ENCODE results near the gene ARHGAP40. TPM values are rescaled to one million over a fixed set of nuclear protein-coding genes. Genes with fewer than 3 reads are reported as not detected.

Gene ARHGAP40
- total and polyA plus RNA-seq, 2 donors: 0.92 to 1.9 TPM

DNA sequence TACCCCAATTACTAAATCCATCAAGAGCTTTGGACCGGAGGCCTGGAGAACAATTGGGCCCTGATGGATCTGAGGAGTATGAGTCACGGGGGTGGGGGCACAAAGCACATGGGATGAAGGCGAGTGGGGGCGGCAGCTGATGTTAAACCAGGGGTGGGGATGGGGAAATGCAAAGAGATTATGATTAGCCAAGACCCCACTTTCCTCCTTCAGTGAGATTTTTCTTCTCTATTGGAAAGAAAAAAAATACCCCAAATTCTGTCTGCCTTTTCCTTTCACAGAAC lies 57.9 kb downstream of the ARHGAP40 start:
- Histone ChIP-seq H3K4me3 (ENCODE audit: low read depth, low read length) (no peak overlapping the region), H3K4me1 (ENCODE audit: insufficient read depth) (no peaks in the 10 kb centered on the region), H3K36me3 (ENCODE audit: insufficient read depth) (no peaks in the 10 kb centered on the region), H3K27ac (ENCODE audit: low read depth) (no peak overlapping the region)
- WGBS: 69% methylated on average over 4 of the region's 4 CpGs
- DNase-seq (ENCODE audit: extremely low spot score): no peak

DNA sequence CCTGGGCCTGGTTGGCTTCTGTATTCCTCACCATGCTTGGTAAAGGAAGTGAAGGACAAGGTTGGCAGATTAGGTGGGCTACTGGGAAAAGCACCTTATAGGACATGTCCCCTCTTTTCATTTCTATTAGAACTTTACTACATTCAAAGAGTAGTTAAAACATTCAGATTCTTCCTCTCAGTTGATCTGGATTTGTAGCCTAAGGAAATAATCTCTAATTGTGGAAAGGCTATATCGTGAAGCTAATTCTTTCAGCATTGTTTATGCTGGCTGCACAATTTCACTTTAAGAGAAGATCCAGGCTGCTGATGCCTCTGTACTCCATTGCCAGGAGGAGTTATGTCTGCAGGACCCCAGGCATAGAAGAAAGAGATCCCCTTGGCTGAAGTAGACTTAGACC lies 58.8 kb downstream of the ARHGAP40 start:
- no peak for DNase-seq (ENCODE audit: extremely low spot score)
- H3K4me3 ChIP-seq (ENCODE audit: low read depth, low read length): no peak overlapping the region
- no peaks in the 10 kb centered on the region for H3K36me3 ChIP-seq (ENCODE audit: insufficient read depth)
- H3K4me1 ChIP-seq (ENCODE audit: insufficient read depth): no peaks in the 10 kb centered on the region
- 73% methylated on average over 1 of the region's 1 CpG for WGBS
- no peak overlapping the region for H3K27ac ChIP-seq (ENCODE audit: low read depth)

DNA sequence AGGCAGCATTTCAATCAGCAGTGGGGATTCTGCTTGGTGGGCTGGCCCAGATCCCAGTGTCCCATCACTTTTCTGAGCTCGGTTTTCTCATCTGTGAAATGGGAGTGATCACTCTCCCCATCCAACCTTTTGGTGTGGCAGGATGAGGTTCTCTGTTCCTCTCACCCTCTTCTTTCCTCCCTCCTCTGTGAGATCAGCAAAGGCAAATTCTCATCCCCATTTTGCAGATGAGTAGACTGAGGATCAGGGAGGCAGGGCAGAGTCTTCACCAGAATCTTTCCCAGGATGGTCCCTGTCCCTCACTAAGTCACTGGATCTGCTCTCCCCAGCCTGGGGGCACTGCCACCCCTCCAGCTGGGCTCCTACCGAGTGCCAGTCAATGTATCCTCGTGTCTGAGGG lies 62.1 kb downstream of the ARHGAP40 start:
- Histone ChIP-seq H3K4me1 (ENCODE audit: insufficient read depth) (no peaks in the 10 kb centered on the region), H3K27ac (ENCODE audit: low read depth) (no peak overlapping the region), H3K4me3 (ENCODE audit: low read depth, low read length) (no peak overlapping the region), H3K36me3 (ENCODE audit: insufficient read depth) (no peaks in the 10 kb centered on the region)
- no peak for DNase-seq (ENCODE audit: extremely low spot score)
- 93% methylated on average over 3 of the region's 3 CpGs for whole genome bisulfite sequencing

DNA sequence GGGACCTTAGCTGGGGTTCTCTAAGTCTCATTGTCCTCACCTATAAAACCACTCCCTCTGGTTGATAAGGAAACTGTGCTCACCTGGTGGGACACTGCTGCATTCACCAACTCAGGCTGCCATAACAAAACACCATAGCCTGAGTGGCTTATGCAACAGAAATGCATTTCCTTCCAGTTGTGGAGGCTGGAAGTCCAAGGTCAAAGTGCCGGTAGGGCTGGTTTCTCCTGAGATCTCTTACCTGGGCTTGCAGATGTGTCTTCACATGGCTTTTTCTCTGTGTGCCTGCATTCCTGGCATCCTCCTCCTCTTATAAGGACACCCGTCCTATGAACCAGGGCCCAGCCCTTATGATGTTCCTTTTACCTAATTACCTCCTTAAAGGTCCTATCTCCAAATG lies 62.7 kb downstream of the ARHGAP40 start:
- Histone ChIP-seq H3K4me1 (ENCODE audit: insufficient read depth) (no peaks in the 10 kb centered on the region), H3K27ac (ENCODE audit: low read depth) (no peak overlapping the region), H3K36me3 (ENCODE audit: insufficient read depth) (no peaks in the 10 kb centered on the region), H3K4me3 (ENCODE audit: low read depth, low read length) (no peak overlapping the region)
- no peak for DNase-seq (ENCODE audit: extremely low spot score)
- 87% methylated on average over 2 of the region's 2 CpGs for WGBS

DNA sequence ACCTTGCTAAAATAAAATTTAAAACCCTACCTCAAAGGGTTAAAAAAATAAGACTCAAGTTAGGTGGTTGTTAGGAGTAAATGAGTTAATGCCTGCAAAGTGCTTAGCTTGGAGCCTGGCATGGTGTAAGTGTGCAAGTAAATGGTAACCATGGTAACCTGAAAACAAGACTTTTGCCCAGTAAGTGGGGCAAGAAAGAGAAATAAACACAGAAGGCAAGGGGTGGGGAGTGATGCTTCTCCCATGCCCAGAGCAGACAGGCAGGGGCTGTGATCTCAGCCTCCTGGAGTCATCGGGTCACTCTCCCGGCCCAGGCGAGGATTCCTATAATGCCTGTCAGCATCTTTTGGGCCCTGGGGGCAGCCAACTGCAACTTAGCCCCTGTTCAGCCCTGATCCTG lies 63.5 kb downstream of the ARHGAP40 start:
- DNase-seq (ENCODE audit: extremely low spot score): no peak
- no peak overlapping the region for H3K27ac ChIP-seq (ENCODE audit: low read depth)
- no peaks in the 10 kb centered on the region for H3K36me3 ChIP-seq (ENCODE audit: insufficient read depth)
- 20% methylated on average over 3 of the region's 3 CpGs for WGBS
- H3K4me3 ChIP-seq (ENCODE audit: low read depth, low read length): no peak overlapping the region
- H3K4me1 ChIP-seq (ENCODE audit: insufficient read depth): no peaks in the 10 kb centered on the region

DNA sequence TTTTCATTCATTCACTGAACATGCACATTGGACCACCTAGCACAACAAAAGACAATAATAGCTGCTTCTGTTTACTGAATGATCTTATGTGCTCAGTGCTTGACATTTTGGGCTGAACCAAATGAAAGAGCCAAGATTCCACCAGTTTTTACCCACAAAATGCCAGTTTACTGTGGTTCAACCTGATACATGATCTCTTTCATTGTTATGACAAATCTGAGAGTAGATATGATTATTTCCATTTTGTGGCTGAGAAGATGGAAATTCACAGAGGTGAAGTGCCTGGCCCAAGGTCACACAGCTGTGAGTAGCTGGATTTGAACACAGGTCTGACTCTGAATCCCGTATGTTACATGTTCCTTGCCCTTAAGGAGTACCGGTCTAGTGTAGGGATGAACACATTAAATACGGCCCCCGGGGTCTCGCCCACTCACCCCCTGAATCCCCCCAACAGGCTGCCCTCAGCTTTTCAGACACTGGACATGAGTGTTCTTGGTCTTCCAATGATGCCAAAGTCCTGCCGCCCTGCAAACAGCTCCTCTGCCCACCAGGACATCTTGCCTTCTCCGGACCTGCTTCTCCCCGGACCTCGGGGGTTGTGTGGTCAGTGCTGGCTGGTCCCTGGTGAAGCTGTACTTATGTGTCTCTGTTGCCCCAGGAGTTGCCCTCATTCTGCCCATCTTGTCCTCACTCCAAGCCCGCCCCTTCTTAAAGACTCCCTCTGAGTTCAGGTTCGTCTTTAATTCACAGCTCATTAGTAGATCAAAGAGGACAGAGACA lies 64.1 kb downstream of the ARHGAP40 start:
- no peak for DNase-seq (ENCODE audit: extremely low spot score)
- H3K4me3 ChIP-seq (ENCODE audit: low read depth, low read length): no peak overlapping the region
- WGBS: 50% methylated on average over 11 of the region's 11 CpGs
- no peaks in the 10 kb centered on the region for H3K4me1 ChIP-seq (ENCODE audit: insufficient read depth)
- H3K36me3 ChIP-seq (ENCODE audit: insufficient read depth): no peaks in the 10 kb centered on the region
- no peak overlapping the region for H3K27ac ChIP-seq (ENCODE audit: low read depth)

DNA sequence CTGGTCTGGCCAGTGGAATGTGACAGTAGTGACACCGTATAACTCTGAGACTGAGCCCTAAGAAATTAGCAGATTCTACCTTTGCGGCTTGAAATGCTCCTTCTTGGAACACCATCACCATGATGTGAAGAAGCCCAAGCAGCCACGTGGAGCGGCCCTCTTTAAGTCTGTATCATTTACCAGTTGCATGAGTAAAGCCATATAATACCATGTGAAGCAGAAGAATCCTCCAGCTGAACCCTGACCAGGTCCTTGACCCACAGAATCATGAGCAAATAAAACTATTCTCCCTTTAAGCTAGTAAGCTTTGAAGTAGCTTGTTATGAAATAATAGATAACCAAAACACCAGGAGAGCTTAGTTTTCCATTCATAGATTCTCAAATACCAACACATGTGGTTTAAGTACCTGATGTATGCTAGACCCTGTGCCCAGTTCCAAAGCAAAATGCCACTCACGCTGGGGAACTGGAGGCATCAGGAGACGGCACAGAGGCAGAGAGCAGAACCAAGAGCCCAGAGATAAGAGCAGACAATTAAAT lies 65.9 kb downstream of the ARHGAP40 start:
- DNase-seq (ENCODE audit: extremely low spot score): no peak
- Histone ChIP-seq H3K4me1 (ENCODE audit: insufficient read depth) (no peaks in the 10 kb centered on the region), H3K4me3 (ENCODE audit: low read depth, low read length) (no peak overlapping the region), H3K36me3 (ENCODE audit: insufficient read depth) (no peaks in the 10 kb centered on the region), H3K27ac (ENCODE audit: low read depth) (no peak overlapping the region)
- WGBS: 80% methylated on average over 6 of the region's 6 CpGs

DNA sequence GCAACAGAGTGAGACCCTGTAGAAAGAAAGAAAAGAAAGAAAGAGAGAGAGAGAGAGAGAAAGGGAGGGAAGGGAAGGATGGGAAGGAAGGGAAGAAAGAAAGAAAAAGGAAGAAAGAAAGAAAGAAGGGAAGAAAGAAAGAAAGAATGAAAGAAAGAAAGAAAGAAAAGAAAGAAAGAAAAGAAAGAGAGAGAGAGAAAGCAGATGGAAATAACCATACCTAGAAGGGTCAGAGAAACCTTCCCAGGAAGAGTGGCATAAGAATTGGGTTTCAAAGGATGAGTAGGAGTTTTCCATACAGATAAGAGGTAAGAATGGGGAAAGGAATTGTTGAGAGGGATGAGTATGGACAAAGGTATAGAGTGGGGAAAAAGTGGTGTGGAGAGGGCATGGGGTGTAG lies 68.1 kb downstream of the ARHGAP40 start:
- H3K4me1 ChIP-seq (ENCODE audit: insufficient read depth): no peaks in the 10 kb centered on the region
- DNase-seq (ENCODE audit: extremely low spot score): no peak
- no peak overlapping the region for H3K4me3 ChIP-seq (ENCODE audit: low read depth, low read length)
- no peaks in the 10 kb centered on the region for H3K36me3 ChIP-seq (ENCODE audit: insufficient read depth)
- no peak overlapping the region for H3K27ac ChIP-seq (ENCODE audit: low read depth)

DNA sequence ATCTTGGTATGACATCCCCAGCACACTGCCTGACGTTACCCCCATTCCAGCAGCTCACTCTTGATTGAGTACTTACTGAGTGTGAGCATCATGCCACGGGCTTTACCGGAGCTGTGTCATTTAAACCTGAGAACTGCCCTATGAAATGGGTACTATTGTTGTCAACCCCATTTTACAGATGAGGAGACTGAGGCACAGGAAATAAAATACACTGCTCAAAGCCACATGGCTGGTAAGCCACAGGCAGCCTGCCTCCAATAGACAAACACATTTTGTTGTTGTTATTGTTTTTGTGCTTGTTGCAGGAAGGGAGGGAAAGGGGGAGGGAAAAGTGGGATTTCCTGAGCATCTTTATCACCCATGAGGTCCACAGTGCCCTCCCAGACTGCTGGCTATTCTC lies 69.2 kb downstream of the ARHGAP40 start:
- 85% methylated on average over 3 of the region's 3 CpGs for WGBS

DNA sequence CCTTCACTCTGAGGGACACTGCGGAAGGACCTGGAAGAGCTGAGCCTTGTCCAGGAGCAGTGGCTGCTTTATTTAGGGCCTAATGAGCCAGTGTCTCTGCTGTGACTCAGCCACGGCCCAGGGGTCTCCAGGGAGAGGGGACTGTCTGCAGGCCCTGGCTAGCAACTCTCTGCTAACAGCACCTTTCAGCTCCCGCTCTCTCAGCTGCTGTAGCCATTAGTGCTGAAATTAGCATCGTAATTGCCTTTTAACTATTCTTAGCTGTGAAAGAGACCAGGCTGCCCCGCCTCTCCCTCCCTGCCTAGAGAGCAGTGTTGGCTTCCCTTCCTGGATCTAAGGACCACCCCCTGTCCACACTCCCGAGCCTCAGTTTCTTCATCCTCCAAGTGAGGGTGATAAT lies 69.6 kb downstream of the ARHGAP40 start:
- no peaks in the 10 kb centered on the region for H3K4me1 ChIP-seq (ENCODE audit: insufficient read depth)
- H3K36me3 ChIP-seq (ENCODE audit: insufficient read depth): no peaks in the 10 kb centered on the region
- no peak overlapping the region for H3K4me3 ChIP-seq (ENCODE audit: low read depth, low read length)
- no peak for DNase-seq (ENCODE audit: extremely low spot score)
- H3K27ac ChIP-seq (ENCODE audit: low read depth): no peak overlapping the region
- WGBS: 36% methylated on average over 6 of the region's 6 CpGs

More for the DNA sequence above, 69.2 kb downstream of the ARHGAP40 start:
- H3K27ac ChIP-seq (ENCODE audit: low read depth): no peak overlapping the region
- no peak overlapping the region for H3K4me3 ChIP-seq (ENCODE audit: low read depth, low read length)
- DNase-seq (ENCODE audit: extremely low spot score): no peak
- H3K36me3 ChIP-seq (ENCODE audit: insufficient read depth): no peaks in the 10 kb centered on the region
- no peaks in the 10 kb centered on the region for H3K4me1 ChIP-seq (ENCODE audit: insufficient read depth)

DNA sequence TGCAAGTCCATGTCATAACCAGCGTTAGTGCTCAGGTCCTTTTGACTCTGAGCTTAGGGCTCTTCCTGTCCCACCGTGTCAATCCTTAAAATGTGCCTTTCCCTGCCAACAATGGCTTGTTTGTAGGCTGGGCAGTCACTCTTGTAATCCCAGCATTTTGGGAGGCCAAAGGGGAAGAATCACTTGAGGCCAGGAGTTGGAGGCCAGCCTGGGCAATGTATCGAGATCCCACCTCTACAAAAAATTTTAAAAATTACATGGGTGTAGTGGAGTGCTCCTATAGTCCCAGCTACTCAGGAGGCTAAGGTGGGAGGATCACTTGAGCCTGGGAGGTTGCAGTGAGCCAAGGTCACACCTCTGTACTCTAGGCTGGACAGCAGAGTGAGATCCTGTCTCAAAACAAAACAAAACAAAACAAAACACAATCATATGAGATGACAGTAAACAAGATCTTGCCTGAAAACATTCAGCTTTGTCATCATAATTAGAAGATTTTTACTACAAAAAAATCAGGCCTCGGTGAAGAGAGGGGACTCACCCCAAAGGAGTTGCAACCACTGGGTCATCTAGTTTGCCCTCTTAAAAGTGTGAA lies 70.2 kb downstream of the ARHGAP40 start:
- no peaks in the 10 kb centered on the region for H3K4me1 ChIP-seq (ENCODE audit: insufficient read depth)
- no peak overlapping the region for H3K4me3 ChIP-seq (ENCODE audit: low read depth, low read length)
- 61% methylated on average over 4 of the region's 4 CpGs for WGBS
- no peak for DNase-seq (ENCODE audit: extremely low spot score)
- H3K36me3 ChIP-seq (ENCODE audit: insufficient read depth): no peaks in the 10 kb centered on the region
- H3K27ac ChIP-seq (ENCODE audit: low read depth): no peak overlapping the region

DNA sequence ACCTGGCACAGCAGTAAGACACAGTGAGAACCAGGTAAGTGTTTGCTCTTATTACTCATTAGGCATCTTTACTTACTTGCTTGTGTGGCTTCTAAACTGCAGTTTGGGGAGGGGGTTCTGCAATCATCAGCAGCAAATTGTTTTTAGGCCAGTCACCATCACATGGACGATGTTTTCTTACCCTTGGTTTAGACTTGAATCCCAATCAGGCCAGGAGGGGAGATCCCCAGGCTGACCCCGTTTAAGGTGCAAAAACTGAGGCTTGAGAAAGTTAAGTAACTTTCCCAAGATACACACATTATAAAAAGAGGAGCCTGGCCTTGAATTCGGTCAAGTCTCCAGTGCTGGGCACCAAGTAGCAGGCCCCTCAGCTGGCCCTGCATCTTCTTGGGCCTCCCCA lies 70.9 kb downstream of the ARHGAP40 start:
- DNase-seq (ENCODE audit: extremely low spot score): no peak
- H3K27ac ChIP-seq (ENCODE audit: low read depth): no peak overlapping the region
- WGBS: 69% methylated on average over 3 of the region's 3 CpGs
- H3K36me3 ChIP-seq (ENCODE audit: insufficient read depth): no peaks in the 10 kb centered on the region
- H3K4me1 ChIP-seq (ENCODE audit: insufficient read depth): no peaks in the 10 kb centered on the region
- H3K4me3 ChIP-seq (ENCODE audit: low read depth, low read length): no peak overlapping the region

DNA sequence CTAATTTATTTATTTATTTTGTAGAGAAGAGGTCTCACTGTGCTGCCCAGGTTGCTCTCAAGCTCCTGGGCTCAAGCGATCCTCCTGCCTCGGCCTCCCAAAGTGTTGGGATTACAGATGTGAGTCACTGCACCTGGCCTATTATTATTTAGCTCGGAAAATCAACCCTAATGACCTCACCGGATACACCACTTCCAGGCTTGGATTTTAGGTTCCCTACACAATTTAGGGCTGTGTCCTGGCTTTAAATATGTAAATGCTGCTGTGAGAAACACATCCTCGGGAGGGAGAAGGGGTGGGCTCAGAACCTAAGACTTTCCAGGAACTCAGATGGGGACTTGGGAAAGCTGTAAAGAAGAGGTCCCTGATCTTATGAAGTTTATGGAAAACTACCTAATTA lies 71.7 kb downstream of the ARHGAP40 start:
- H3K4me3 ChIP-seq (ENCODE audit: low read depth, low read length): no peak overlapping the region
- no peaks in the 10 kb centered on the region for H3K36me3 ChIP-seq (ENCODE audit: insufficient read depth)
- WGBS: 30% methylated on average over 5 of the region's 5 CpGs
- no peaks in the 10 kb centered on the region for H3K4me1 ChIP-seq (ENCODE audit: insufficient read depth)
- H3K27ac ChIP-seq (ENCODE audit: low read depth): no peak overlapping the region
- DNase-seq (ENCODE audit: extremely low spot score): no peak

DNA sequence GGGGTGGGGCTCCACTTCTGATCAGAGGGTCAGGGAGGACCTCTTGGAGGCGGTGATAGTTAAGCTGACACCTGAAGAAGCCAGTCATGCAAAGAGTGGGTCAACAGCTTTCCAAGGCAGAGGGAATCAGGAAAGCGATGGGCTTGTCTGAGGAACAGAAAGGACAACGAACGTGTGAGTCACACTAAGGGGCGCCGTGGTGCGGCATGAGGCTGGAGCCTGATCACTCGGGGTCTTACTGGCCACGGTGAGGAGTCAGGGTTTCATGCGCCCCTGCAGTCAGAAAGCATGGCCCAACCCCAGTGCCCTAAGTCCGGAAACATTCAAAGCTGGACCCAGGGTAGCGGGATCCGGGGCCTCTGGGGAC lies 72.1 kb downstream of the ARHGAP40 start:
- no peak overlapping the region for H3K27ac ChIP-seq (ENCODE audit: low read depth)
- peak overlapping the region; percentile 36 for H3K4me3 ChIP-seq (ENCODE audit: low read depth, low read length)
- no peaks in the 10 kb centered on the region for H3K4me1 ChIP-seq (ENCODE audit: insufficient read depth)
- no peak for DNase-seq (ENCODE audit: extremely low spot score)
- no peaks in the 10 kb centered on the region for H3K36me3 ChIP-seq (ENCODE audit: insufficient read depth)
- under 1% methylated on average over 13 of the region's 13 CpGs for WGBS
